SU-DHL-6 (cell line): ENCODE measurements around the gene SIX3.

Source experiments
- H2AFZ ChIP-seq: fragments of 200-600 bp; sonication (generic); 2 replicates; pipeline ENCODE4 v1.6.1; 2014; ENCODE audit warnings: low read depth, mild to moderate bottlenecking, moderate library complexity, mixed read lengths, antibody characterized with exemption, low read length; ENCODE audit not compliant: severe bottlenecking
- H3F3A ChIP-seq: fragments of 200-600 bp; shearing (Covaris generic); 2 replicates; pipeline ENCODE4 v1.6.0; 2016; ENCODE audit warnings: antibody characterized with exemption, mild to moderate bottlenecking; ENCODE audit not compliant: insufficient read depth
- H3K27ac ChIP-seq: fragments of 200-600 bp; sonication (generic); 2 replicates; pipeline ENCODE4 v1.5.1; 2016; ENCODE audit warnings: low read depth, mild to moderate bottlenecking, low read length, moderate library complexity, mixed read lengths
- H3K27me3 ChIP-seq: fragments of 200-600 bp; sonication (generic), shearing (Covaris generic); 2 replicates; pipeline ENCODE4 v1.6.0; 2014; ENCODE audit warnings: mild to moderate bottlenecking, low read length
- H3K36me3 ChIP-seq: fragments of 200-600 bp; sonication (generic); 2 replicates; pipeline ENCODE4 v1.6.1; 2014; ENCODE audit warnings: mild to moderate bottlenecking, low read length, mixed read lengths
- H3K4me2 ChIP-seq: fragments of 300-600, 200-600 bp; shearing (Covaris generic), sonication (generic); 2 replicates; pipeline ENCODE4 v1.6.0; 2014; ENCODE audit warnings: low read length, low read depth, mild to moderate bottlenecking; ENCODE audit not compliant: poor library complexity, severe bottlenecking
- H3K4me3 ChIP-seq: fragments of 200-600 bp; sonication (generic); 2 replicates; pipeline ENCODE4 v1.5.1; 2014; ENCODE audit warnings: antibody characterized with exemption, low read length, mild to moderate bottlenecking, mixed read lengths; ENCODE audit not compliant: insufficient read depth, poor library complexity, severe bottlenecking
- H3K79me2 ChIP-seq: fragments of 200-600 bp; sonication (generic); 2 replicates; pipeline ENCODE4 v1.6.1; 2014; ENCODE audit warnings: mild to moderate bottlenecking, low read length, moderate library complexity; ENCODE audit not compliant: insufficient read depth
- H3K9ac ChIP-seq: fragments of 200-600 bp; sonication (generic); 2 replicates; pipeline ENCODE4 v1.7.0; 2014; ENCODE audit warnings: mild to moderate bottlenecking, low read length
- H3K9me2 ChIP-seq: fragments of 200-600 bp; sonication (generic); replicated peaks from 2 replicates; pipeline ENCODE4 v1.6.1; 2014; ENCODE audit warnings: low read length; ENCODE audit not compliant: insufficient read depth
- H3K9me3 ChIP-seq: fragments of 200-600 bp; sonication (generic); 2 replicates; pipeline ENCODE4 v1.6.1; 2014; ENCODE audit warnings: low read length, mixed read lengths; ENCODE audit not compliant: insufficient read depth
- H4K20me1 ChIP-seq: fragments of 200-600 bp; sonication (generic); 2 replicates; pipeline ENCODE4 v1.6.1; 2014; ENCODE audit warnings: low read depth, mild to moderate bottlenecking, antibody characterized with exemption, low read length, moderate library complexity, mixed read lengths
- EZH2phosphoT487 ChIP-seq: fragments of 200-600 bp; sonication (generic), shearing (Covaris generic); conservative IDR thresholded peaks from 2 replicates; pipeline ENCODE4 v1.6.1; 2018; ENCODE audit warnings: mild to moderate bottlenecking, antibody characterized with exemption, low read length, moderate library complexity, mixed read lengths
- TF ChIP-seq, protein P1 (sequence below): fragments of 200-600 bp; sonication (generic); IDR thresholded peaks from one replicate; pipeline ENCODE4 v1.5.1; 2017; ENCODE audit warnings: antibody characterized with exemption, mild to moderate bottlenecking, low read length, moderate library complexity; ENCODE audit not compliant: insufficient read depth, poor library complexity, severe bottlenecking

SIX3 gene

GRCh38 chr2:44936275-44936674 lies 5.2 kb upstream of the SIX3 start:
- Histone ChIP-seq H3K9me2 (no peaks in the 10 kb centered on the region), H3K9ac (no peak overlapping the region), H3K4me2 (no peak overlapping the region), H2AFZ (no peak overlapping the region), H3K27me3 (no peaks in the 10 kb centered on the region), H4K20me1 (no peaks in the 10 kb centered on the region), H3K9me3 (no peaks in the 10 kb centered on the region), H3K36me3 (no peaks in the 10 kb centered on the region), H3K4me3 (no peak overlapping the region), H3K27ac (no peak overlapping the region), H3K79me2 (no peaks in the 10 kb centered on the region), H3F3A (no peaks in the 10 kb centered on the region)
- TF ChIP-seq EZH2phosphoT487 = no peak
- TF ChIP-seq, protein P1, sequence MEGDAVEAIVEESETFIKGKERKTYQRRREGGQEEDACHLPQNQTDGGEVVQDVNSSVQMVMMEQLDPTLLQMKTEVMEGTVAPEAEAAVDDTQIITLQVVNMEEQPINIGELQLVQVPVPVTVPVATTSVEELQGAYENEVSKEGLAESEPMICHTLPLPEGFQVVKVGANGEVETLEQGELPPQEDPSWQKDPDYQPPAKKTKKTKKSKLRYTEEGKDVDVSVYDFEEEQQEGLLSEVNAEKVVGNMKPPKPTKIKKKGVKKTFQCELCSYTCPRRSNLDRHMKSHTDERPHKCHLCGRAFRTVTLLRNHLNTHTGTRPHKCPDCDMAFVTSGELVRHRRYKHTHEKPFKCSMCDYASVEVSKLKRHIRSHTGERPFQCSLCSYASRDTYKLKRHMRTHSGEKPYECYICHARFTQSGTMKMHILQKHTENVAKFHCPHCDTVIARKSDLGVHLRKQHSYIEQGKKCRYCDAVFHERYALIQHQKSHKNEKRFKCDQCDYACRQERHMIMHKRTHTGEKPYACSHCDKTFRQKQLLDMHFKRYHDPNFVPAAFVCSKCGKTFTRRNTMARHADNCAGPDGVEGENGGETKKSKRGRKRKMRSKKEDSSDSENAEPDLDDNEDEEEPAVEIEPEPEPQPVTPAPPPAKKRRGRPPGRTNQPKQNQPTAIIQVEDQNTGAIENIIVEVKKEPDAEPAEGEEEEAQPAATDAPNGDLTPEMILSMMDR = no peak

DNA sequence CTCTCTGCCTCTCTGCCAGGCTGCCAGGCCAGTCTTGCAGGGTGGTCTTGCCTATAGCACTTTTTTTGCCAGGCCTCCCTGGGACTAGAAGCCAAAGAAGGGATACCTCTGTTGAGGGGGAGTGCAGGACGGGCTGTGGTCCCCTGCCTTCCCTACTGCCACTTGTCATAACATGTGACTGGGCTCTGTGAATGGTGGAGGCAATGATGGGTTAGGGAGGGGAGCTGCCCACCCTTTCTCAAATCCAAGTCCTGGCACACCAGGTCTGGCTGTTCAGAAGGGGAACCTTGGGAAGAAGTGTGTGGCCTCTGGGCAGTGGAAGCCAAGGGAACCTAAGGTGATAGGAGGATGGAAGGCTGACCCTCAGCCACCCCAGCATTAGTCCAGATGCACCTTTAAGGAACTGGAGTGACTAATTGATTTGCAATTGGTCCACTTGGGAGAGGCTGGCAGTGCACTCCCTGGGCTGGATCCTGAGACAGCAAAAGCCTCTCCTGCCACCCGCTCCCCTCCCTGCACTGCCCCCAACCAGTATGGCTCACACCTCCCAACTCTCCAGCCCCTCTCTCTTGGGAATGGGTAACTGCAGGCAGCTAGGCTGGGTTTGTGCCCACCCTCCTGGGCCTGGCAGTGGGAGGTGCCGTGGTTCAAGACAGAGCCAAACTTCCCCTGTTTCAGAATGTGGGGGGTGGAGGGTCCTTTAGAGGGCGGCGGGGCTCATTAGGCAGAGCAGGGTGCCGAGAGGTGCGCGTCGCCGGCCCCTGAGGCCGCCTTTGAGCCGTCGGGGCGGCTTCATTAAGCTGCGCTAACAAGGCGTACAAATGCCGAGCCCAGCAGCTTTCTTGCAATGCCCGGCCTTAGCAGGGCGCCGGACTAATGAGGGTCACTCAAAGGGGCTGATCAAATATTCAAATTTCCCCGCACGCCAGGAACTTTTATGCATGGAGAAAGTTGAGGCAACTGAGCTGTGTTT lies 4.5 kb upstream of the SIX3 start:
- TF ChIP-seq EZH2phosphoT487 = no peak
- TF ChIP-seq, protein P1 = no peak
- H3K79me2 ChIP-seq = no peaks in the 10 kb centered on the region
- no peaks in the 10 kb centered on the region for H4K20me1 ChIP-seq
- no peak overlapping the region for H2AFZ ChIP-seq
- no peaks in the 10 kb centered on the region for H3K9me2 ChIP-seq
- H3K27me3 ChIP-seq = no peaks in the 10 kb centered on the region
- no peak overlapping the region for H3K4me2 ChIP-seq
- H3K9ac ChIP-seq = no peak overlapping the region
- no peaks in the 10 kb centered on the region for H3K36me3 ChIP-seq
- no peaks in the 10 kb centered on the region for H3K9me3 ChIP-seq
- H3K4me3 ChIP-seq = no peak overlapping the region
- no peaks in the 10 kb centered on the region for H3F3A ChIP-seq
- H3K27ac ChIP-seq = no peak overlapping the region

GRCh38 chr2:44937688-44938240 lies 3.7 kb upstream of the SIX3 start:
- Histone ChIP-seq H3F3A (no peaks in the 10 kb centered on the region), H3K27ac (no peak overlapping the region), H3K9ac (no peak overlapping the region), H3K4me2 (no peak overlapping the region), H3K36me3 (no peaks in the 10 kb centered on the region), H3K9me2 (no peaks in the 10 kb centered on the region), H3K79me2 (no peaks in the 10 kb centered on the region), H2AFZ (no peak overlapping the region), H4K20me1 (no peaks in the 10 kb centered on the region), H3K9me3 (no peaks in the 10 kb centered on the region), H3K27me3 (no peaks in the 10 kb centered on the region), H3K4me3 (no peak overlapping the region)
- TF ChIP-seq, protein P1 = no peak
- TF ChIP-seq EZH2phosphoT487 = no peak
